ENCODE results near the gene DNHD1. TPM values are rescaled to one million over a fixed set of nuclear protein-coding genes. Genes with fewer than 3 reads are reported as not detected.

DNHD1 gene
- total and polyA plus RNA-seq, 9 of the 15 experiments (the other 6 are each of a cell fraction or from before 2014, with no cell fraction given), result 0.82 to 9.7 (median 3.8) TPM

DNA sequence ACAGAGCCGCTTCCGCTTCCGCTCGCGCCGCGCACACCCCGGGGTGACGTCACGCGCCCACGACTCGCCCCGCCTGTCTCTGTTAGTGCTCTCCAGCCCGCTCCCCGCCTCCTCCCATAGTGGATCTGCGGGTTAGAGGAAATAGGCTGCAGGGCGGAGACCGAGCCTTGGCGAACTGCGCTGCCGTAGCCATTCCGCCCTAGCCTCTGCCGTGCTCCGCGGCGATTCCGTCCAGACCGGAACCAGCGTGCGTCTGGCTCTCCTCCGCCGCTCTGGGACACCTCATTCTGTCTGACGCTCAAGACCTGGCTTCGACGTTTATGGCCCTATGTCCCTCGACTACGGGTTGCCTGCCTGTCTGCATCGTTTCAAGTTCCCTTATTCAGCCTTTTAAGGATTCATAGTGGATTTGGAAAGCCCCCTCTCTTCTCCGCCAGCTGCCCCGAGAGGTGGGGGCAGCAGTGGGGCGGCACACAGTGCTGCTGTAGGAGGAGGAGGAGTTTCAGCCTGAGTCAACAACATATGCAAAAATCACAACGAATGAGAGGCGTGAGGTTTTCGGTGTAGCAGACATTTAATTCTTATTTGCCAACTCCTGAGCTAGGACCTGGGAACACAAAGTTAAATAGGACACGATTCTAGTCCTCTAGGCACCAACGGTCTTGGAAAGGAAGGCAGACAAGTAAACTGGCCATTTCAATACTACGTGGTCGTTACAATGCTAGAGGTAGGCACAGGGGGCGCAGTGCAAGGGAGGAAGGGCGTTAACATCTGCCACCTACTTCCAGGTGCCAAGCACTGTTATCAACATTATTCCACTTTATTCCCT lies 115.3 kb downstream of the DNHD1 start, which contains the start of gene TAF10 (continued):
- no peak for TF ChIP-seq CHD7 (IDR thresholded peaks at IDR 0.05; ENCODE audit: low read depth, low read length)
- TF ChIP-seq CREB3L1 (IDR thresholded peaks at IDR 0.05; ENCODE audit: borderline replicate concordance, low read depth), result no peak; the same call in 1 of the 2 replicates
- TF ChIP-seq CBFB (CRISPR knock-in tag; IDR thresholded peaks at IDR 0.05), result peak; percentile 63; the same call in 1 of the 2 replicates
- peak; percentile 22; the same call in 1 of the 2 replicates for TF ChIP-seq MTA1 (IDR thresholded peaks at IDR 0.05; ENCODE audit: borderline replicate concordance)
- no peak for TF ChIP-seq PRPF4 (IDR thresholded peaks at IDR 0.05; ENCODE audit: insufficient read depth, low read depth, low read length, poor library complexity, severe bottlenecking)
- TF ChIP-seq ZNF79 (CRISPR knock-in tag; IDR thresholded peaks at IDR 0.05; ENCODE audit: low read depth), result no peak
- TF ChIP-seq, protein P1, sequence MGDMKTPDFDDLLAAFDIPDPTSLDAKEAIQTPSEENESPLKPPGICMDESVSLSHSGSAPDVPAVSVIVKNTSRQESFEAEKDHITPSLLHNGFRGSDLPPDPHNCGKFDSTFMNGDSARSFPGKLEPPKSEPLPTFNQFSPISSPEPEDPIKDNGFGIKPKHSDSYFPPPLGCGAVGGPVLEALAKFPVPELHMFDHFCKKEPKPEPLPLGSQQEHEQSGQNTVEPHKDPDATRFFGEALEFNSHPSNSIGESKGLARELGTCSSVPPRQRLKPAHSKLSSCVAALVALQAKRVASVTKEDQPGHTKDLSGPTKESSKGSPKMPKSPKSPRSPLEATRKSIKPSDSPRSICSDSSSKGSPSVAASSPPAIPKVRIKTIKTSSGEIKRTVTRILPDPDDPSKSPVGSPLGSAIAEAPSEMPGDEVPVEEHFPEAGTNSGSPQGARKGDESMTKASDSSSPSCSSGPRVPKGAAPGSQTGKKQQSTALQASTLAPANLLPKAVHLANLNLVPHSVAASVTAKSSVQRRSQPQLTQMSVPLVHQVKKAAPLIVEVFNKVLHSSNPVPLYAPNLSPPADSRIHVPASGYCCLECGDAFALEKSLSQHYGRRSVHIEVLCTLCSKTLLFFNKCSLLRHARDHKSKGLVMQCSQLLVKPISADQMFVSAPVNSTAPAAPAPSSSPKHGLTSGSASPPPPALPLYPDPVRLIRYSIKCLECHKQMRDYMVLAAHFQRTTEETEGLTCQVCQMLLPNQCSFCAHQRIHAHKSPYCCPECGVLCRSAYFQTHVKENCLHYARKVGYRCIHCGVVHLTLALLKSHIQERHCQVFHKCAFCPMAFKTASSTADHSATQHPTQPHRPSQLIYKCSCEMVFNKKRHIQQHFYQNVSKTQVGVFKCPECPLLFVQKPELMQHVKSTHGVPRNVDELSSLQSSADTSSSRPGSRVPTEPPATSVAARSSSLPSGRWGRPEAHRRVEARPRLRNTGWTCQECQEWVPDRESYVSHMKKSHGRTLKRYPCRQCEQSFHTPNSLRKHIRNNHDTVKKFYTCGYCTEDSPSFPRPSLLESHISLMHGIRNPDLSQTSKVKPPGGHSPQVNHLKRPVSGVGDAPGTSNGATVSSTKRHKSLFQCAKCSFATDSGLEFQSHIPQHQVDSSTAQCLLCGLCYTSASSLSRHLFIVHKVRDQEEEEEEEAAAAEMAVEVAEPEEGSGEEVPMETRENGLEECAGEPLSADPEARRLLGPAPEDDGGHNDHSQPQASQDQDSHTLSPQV (IDR thresholded peaks at IDR 0.05), result no peak; the same call in 1 of the 2 replicates
- no peak for TF ChIP-seq KLF10 (CRISPR knock-in tag; IDR thresholded peaks at IDR 0.05)
- TF ChIP-seq ELF1 (tag; IDR thresholded peaks at IDR 0.05), result peak; percentile 96
